ENCODE results near the gene PDLIM4.
A peak's percentile ranks its signal among the peaks of the same experiment; 100 is the strongest.

The PDLIM4 gene

DNA sequence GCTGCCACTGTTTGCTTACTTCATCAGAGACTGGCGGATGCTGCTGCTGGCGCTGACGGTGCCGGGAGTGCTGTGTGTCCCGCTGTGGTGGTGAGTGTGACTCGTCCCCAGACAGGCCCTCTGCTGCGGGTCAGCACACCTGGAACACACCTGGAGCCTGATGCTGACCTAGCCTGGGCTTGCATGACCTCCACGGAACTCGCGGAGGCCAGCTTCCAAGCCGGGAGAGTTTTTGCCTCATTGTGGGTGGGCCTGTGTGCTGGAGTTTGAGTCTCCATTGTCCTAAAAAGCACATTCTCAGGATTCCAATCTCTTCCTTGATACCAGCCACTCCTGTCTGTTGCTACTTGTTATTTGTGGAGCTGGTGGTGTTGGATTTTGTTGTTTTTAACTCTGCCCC lies 64.8 kb downstream of the PDLIM4 start:
- peaks cover 13 to 14% of the 10 kb centered on the region in 2 experiments for H3K36me3 ChIP-seq (ENCODE audit: control insufficient read depth in 1 of 2, insufficient read depth in 2 of 2, low read depth in 1 of 2, low read length in 2 of 2)
- H3K23ac ChIP-seq (ENCODE audit: low read length in 2 of 2), result no peak overlapping the region
- H4K91ac ChIP-seq (ENCODE audit: low read length), result no peak overlapping the region
- no peak overlapping the region for H2AK5ac ChIP-seq (ENCODE audit: low read length, severe bottlenecking)
- H3K9me3 ChIP-seq (ENCODE audit: control insufficient read depth, low read length), result no peaks in the 10 kb centered on the region
- no peak overlapping the region for H3K9ac ChIP-seq (ENCODE audit: low read length)
- H3K4me2 ChIP-seq (ENCODE audit: low read length, poor library complexity, severe bottlenecking), result no peak overlapping the region
- H3K27ac ChIP-seq (ENCODE audit: low read length, poor library complexity, severe bottlenecking), result peak overlapping the region; percentile 22
- WGBS, result 62% methylated on average over 10 of the region's 11 CpGs
- H3K14ac ChIP-seq (ENCODE audit: low read length in 2 of 2), result no peak overlapping the region
- H2BK5ac ChIP-seq (ENCODE audit: low read depth, low read length, poor library complexity, severe bottlenecking), result no peak overlapping the region
- H3K4ac ChIP-seq (ENCODE audit: low read depth in 1 of 2, low read length in 2 of 2), result no peak overlapping the region
- no peak for DNase-seq
- H2BK15ac ChIP-seq (ENCODE audit: low read depth, poor library complexity, severe bottlenecking), result no peak overlapping the region
- no peak overlapping the region for H2AFZ ChIP-seq (ENCODE audit: low read depth, low read length)
- no peak overlapping the region for H2BK12ac ChIP-seq (ENCODE audit: low read length in 2 of 2)
- no peak overlapping the region for H4K8ac ChIP-seq (ENCODE audit: low read length)
- H3K27me3 ChIP-seq (ENCODE audit: control insufficient read depth in 1 of 2, insufficient read depth in 1 of 2, low read length in 2 of 2), result no peaks in the 10 kb centered on the region
- H3K18ac ChIP-seq (ENCODE audit: low read depth in 1 of 2, low read length in 2 of 2), result no peak overlapping the region
- H3K4me1 ChIP-seq (ENCODE audit: control insufficient read depth, insufficient read depth, low read depth, low read length), result peaks cover 12% of the 10 kb centered on the region
- H3K79me1 ChIP-seq (replicated peaks; ENCODE audit: low read length, poor library complexity, severe bottlenecking), result peaks cover 1% of the 10 kb centered on the region
- H3K4me3 ChIP-seq (ENCODE audit: insufficient read depth in 1 of 2, low read depth in 1 of 2, low read length in 2 of 2), result no peak overlapping the region
- H2BK120ac ChIP-seq (ENCODE audit: low read depth, low read length), result no peak overlapping the region
